PC-9 (cell line): ENCODE data around the gene SNAPIN.

Experiments
- CTCF ChIP-seq: fragments of 200-600 bp; sonication (generic); conservative IDR thresholded peaks from 2 replicates; pipeline ENCODE4 v1.6.1; 2017; ENCODE audit warnings: mixed run types, antibody characterized with exemption, mild to moderate bottlenecking, moderate library complexity
- EZH2 ChIP-seq: fragments of 200-600 bp; sonication (generic); IDR thresholded peaks from 2 replicates; pipeline ENCODE4 v1.8.0; 2017; ENCODE audit warnings: antibody characterized with exemption, low read depth

- no peak for TF ChIP-seq CTCF
- no peak for TF ChIP-seq EZH2
Observed at GRCh38 chr1:153682730-153683129, 24.2 kb downstream of the SNAPIN start.
